ENCODE results near the gene LINC00632. TPM values are rescaled to one million over a fixed set of nuclear protein-coding genes. Genes with fewer than 3 reads are reported as not detected.
A peak's percentile ranks its signal among the peaks of the same experiment; 100 is the strongest.
"Not testable (repeated sequence)": the region's sequence is repeated elsewhere in the genome, so short reads cannot be mapped to it uniquely, and the experiment has no call there.

Gene LINC00632
- total RNA-seq, result 0.40 and 0.44 TPM in 2 replicates

GRCh38 chrX:140709421-140709846 is at the start of gene LINC00632:
TSS of gene LINC00632 (plus strand) at chrX:140709759.
- DNase-seq (ENCODE audit: low read depth in 2 of 2), result no peak

GRCh38 chrX:140661643-140662042 is 47.9 kb upstream of the LINC00632 start:
- DNase-seq (ENCODE audit: low read depth in 2 of 2), result no peak

DNA sequence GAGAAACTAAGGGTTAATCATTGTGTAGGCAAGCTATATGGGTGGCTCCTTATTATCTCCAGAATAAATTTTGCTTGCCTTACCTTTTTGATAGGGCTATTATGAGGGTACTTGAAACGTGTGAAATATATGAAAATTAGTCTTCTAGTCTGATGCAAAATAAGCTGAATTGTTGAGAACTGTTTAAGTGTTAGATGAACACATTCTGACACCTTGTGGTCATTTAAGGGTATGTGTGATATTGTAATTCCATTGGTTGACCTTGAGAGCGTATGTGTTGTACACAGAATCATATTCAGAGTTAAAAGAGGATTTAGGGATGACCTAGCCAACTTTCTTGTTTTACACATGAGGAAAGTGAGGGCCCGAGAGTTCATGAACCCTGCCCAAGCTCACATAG is 44.6 kb upstream of the LINC00632 start:
- DNase-seq (ENCODE audit: low read depth in 2 of 2), result peak; percentile 12 to 50

- DNase-seq (ENCODE audit: low read depth in 2 of 2), result no peak
Measured at GRCh38 chrX:140672840-140673731, 36.5 kb upstream of the LINC00632 start.

DNA sequence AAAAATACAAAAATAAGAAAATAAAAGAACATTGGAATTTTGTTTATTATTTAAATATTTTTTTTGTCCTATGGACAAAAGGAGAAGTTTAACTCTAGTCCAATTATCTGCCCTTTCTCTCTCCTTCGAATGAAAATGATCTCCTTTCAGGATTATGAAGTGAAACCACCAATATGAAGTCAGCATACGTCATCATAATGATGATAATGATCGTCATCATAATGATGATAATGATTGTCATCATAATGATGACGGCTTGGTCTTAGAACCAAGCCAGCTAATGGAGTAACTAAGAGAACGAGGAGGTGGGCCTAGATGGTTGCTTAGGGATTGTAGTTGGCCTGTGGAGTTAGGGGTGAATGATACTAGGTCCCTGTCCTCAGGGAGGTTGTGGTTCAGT is 21.9 kb upstream of the LINC00632 start:
- DNase-seq (ENCODE audit: low read depth in 2 of 2), result no peak

GRCh38 chrX:140691596-140691995 is 18.0 kb upstream of the LINC00632 start:
- DNase-seq (ENCODE audit: low read depth in 2 of 2), result not testable (repeated sequence)

GRCh38 chrX:140697618-140698017 is 11.9 kb upstream of the LINC00632 start:
- DNase-seq (ENCODE audit: low read depth in 2 of 2), result no peak

GRCh38 chrX:140701480-140701879 is 8.1 kb upstream of the LINC00632 start:
- DNase-seq (ENCODE audit: low read depth in 2 of 2), result peak in 1 of 2 donors; percentile 45

DNA sequence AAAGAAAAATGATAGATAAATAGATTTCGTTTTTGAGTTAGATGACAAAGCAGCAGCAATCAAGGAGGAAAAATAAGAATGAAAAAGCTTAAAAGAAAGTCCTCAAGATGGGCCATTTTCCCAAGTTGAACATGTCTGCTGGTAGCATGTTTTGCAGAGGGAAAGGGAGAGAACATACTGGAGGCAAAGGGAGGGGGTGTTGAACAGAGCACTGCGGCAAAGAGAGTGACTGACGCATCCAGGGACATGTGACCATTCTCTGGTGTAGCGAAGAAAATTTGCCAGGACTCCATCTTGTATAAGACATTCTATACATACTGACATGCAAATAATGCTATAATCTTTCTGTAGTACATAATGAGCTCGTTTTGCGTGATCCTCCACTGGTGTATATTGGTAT is 1.2 kb downstream of the LINC00632 start:
- DNase-seq (ENCODE audit: low read depth in 2 of 2), result no peak

DNA sequence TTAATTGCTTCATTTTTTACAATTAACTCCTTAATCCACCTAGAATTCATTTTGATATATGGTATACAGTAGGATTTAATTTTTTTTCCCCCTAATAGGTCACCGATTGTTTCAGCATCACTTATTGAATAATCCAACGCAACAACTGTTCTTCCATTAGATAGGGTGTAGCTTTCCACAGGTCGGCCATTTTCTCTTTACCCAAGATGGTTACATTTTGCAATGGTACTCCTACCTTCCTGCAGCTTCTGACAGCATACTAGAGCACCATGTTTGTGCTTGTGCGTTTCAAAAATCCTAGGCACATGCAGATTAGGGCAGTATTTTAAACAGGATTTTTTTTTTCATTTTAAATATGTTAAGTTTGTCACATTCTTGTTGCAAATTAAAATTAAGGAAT is 2.3 kb downstream of the LINC00632 start:
- DNase-seq (ENCODE audit: low read depth in 2 of 2), result no peak

DNA sequence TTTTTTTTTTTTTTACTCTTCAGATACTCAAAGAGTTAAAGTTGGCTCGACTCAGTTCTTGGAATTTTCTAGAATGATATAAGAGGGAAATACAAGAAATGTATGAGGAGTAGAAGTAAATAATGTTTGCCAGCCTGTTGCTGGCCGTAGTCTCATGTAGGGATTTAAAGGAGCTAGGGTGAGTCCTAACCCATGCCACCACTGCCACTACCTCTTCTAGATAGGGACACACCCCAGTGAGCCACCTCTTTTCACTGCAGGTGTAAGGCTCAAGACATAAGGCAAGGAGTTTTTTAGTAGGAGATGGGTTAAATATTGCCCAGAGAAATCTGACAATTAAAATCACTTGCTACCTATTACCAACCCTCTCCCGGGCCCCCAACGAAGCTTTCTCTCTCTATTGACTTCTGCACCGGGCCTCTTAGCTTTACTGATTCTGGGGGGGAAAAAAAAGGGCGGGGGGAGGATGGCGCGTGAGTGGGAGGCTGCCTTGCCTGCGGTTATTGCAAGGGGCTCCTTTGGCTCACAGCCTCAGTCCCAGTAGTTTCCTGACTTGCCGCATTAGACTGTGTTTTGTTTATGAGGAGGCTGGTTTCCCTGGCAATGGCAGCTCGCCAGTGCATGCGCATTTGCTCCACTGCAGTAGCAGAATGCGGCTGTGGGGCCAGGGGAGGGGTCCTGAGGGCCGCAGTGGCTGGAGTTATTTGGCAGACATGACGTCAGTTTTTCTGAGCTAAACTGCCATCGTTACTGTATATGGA is 3.0 kb downstream of the LINC00632 start:
- DNase-seq (ENCODE audit: low read depth in 2 of 2), result peak; percentile 4 to 75

DNA sequence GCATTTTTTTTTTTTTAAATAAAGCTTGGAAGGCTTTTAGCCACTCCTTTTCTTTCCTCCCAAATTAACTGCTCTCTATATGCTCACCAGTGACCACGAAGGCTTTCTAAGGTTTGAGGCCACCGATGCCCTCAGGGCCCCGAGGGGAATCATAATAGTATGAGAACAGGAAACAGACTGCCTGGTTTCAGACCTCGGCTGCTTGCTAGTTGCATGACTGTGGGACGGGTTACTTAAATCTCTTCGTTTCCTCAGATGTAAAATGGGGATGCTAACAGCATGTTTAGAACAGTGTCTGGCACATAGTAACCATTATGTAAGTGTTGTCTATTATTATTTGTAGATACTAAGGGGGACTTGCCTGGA is 3.6 kb downstream of the LINC00632 start:
- no peak for DNase-seq (ENCODE audit: low read depth in 2 of 2)

DNA sequence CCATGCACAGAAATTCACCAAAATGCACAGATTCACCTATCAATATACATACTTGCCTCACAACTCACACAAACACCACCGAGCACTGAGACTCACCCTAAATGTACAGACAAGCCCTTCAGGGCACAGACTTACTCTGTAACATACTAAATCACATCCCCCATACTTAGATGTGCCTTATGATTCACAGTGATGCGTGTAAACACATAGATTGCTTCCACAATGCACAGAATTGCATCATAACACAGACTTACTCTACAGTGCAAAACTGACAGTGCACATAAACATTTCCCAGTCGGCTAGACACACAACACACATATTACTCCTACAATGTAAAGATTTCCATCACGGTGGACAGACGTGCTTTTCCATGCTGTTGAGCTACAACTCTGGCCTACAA is 6.2 kb downstream of the LINC00632 start:
- no peak for DNase-seq (ENCODE audit: low read depth in 2 of 2)

- peak in 1 of 2 donors; percentile 8 for DNase-seq (ENCODE audit: low read depth in 2 of 2)
Measured at GRCh38 chrX:140723121-140723715, 13.7 kb downstream of the LINC00632 start.

GRCh38 chrX:140724309-140724708 is 14.8 kb downstream of the LINC00632 start:
- DNase-seq (ENCODE audit: low read depth in 2 of 2), result no peak

- no peak for DNase-seq (ENCODE audit: low read depth in 2 of 2)
Measured at GRCh38 chrX:140724736-140725135, 15.2 kb downstream of the LINC00632 start.

- no peak for DNase-seq (ENCODE audit: low read depth in 2 of 2)
Measured at GRCh38 chrX:140725500-140725899, 15.9 kb downstream of the LINC00632 start.

GRCh38 chrX:140733766-140734342 is 24.3 kb downstream of the LINC00632 start:
- DNase-seq (ENCODE audit: low read depth in 2 of 2), result peak; percentile 41 to 64

DNA sequence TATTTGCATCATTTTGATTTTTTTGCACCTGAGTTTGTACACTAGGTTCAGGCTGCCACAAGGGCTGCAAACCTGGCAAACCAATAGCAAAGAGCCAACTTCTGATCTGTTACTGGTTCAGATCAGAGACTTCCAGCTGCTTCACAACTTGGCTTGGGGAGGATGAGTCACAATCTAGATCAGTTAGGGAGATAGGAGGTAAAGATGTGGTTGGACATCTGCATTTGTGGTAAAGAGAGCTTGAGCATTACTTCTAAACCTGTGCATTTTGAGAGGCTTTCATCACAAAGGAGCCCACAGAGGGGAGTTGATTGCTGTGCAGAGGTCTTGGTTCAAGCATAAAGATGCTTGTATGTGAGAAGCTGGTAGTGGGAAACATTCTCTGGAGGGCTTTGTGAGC is 34.5 kb downstream of the LINC00632 start:
- DNase-seq (ENCODE audit: low read depth in 2 of 2), result no peak

DNA sequence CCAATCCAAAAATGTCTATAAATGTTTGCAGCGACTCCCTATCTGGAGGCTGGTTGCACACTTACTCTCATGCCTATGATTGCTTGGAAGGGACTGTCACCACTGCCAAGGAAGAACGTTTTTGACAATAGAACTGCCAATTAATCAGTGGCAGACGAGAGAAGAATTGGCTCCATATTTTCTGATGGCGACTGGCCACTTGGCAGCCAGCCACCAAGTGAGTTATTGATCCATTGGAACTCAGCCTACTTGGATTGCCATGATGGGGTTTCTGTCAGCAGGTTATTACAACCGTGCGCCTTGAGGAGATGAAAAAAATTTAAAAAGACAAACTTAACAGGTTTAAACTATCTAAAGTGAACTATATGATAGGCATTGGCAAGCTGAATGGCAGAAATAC is 47.4 kb downstream of the LINC00632 start:
- DNase-seq (ENCODE audit: low read depth in 2 of 2), result no peak

DNA sequence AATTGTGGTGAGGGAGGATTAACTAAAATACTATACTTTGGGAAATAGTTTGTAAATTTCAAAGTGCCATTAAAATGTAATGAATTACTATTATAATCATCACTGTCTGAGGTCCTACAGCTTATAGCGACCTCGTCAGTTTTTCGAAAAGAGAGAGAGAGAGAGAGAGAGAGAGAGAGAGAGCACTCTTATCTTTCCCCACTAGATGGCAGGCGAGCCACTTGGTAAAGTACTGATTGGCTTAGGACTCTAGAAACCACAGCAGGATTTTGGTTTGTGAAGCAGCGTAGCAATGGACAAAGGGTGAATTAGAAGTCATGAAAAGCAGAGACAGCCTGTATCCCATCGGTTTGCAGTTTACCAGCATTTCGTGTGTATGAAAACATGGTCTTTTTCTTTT is 52.5 kb downstream of the LINC00632 start:
- peak; percentile 23 to 69 for DNase-seq (ENCODE audit: low read depth in 2 of 2)

- peak in 1 of 2 donors; percentile 15 for DNase-seq (ENCODE audit: low read depth in 2 of 2)
Measured at GRCh38 chrX:140764401-140764919, 54.9 kb downstream of the LINC00632 start.
